Measurements from ENCODE around the gene LRRN3. TPM values are rescaled to one million over a fixed set of nuclear protein-coding genes. Genes with fewer than 3 reads are reported as not detected.

The LRRN3 gene
- total RNA-seq, 1 experiment from 2014 or later = not detected

DNA sequence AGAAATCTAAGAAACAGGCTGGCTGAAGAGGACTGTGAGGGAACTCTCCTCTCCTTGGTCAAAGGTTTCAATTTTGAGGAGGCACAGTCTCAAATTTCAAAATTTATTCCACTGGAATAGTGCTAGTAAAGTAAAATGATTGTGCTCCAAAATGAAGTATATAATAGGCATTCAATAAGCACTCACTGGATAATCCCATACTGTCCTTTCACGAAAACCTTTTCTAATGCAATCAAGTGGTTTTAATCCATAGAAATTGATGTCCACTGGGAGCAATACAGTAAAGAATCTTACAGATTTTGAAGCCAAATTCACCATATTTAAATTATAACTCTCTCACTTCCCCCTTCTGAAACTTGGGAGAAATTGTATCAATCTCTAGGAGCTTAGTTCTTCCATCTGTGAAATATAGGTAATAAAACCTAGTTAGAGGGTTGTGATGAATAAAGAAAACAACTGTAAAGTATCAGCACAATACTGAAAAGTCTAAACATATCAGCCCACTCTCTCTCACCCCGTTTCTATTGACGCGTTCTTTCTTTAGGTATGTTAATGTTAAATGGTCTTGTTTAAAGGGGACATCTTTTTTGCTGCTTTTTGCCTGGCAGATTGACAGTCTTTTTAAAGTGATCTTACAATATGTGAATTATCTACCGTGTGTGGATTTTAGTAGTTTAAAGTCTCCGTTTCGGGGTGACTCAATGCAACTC lies 40.8 kb upstream of the LRRN3 start:
- CTCF ChIA-PET = no interaction called here
- BruUV-seq (replicated peaks) = no TSS peak
- H3K36me3 ChIP-seq (ENCODE audit: low read depth) = no peaks in the 10 kb centered on the region

DNA sequence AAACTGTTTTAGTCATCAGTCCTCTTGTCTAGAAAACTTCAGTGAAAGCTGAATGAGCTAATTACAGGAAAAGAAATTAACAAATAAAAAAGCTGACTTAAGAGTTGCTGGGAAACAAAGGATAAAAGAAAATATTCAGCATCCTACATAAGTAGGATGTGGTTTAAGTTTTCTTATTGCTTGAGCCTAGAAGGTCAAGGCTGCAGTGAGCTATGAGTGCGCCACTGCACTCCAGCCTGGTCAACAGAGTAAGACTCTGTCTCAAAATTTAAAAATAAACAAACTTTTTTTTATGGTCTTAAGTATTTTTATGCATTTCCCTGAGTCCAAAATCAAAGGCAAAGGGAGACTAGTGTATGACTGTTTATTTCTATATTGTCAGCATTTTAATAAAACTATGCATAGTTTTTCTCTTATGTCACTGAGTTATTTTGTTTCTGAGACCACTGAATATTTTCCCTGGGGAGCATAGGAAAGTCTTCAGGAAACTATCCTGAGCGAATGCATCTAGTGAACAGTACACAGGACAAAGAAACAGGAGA lies 40.0 kb upstream of the LRRN3 start:
- Histone ChIP-seq H3K9me3 (ENCODE audit: insufficient read depth, low read depth) (no peaks in the 10 kb centered on the region), H3K79me2 (ENCODE audit: low read depth) (no peaks in the 10 kb centered on the region), H3K4me2 (no peak overlapping the region), H2AFZ (no peak overlapping the region), H3K27ac (no peak overlapping the region), H3K27me3 (ENCODE audit: insufficient read depth, low read depth) (no peaks in the 10 kb centered on the region), H3F3A (ENCODE audit: insufficient read depth, low read depth) (no peaks in the 10 kb centered on the region), H3K4me3 (no peak overlapping the region), H3K9me2 (ENCODE audit: insufficient read depth) (no peaks in the 10 kb centered on the region), H3K4me1 (replicated peaks; ENCODE audit: insufficient read depth) (no peaks in the 10 kb centered on the region), H3K36me3 (ENCODE audit: low read depth) (no peaks in the 10 kb centered on the region), H4K20me1 (ENCODE audit: insufficient read depth) (no peaks in the 10 kb centered on the region)
- CTCF ChIA-PET = no interaction called here
- TF ChIP-seq EZH2 (IDR thresholded peaks at IDR 0.05; ENCODE audit: low read depth) = no peak
- TF ChIP-seq, protein P1, sequence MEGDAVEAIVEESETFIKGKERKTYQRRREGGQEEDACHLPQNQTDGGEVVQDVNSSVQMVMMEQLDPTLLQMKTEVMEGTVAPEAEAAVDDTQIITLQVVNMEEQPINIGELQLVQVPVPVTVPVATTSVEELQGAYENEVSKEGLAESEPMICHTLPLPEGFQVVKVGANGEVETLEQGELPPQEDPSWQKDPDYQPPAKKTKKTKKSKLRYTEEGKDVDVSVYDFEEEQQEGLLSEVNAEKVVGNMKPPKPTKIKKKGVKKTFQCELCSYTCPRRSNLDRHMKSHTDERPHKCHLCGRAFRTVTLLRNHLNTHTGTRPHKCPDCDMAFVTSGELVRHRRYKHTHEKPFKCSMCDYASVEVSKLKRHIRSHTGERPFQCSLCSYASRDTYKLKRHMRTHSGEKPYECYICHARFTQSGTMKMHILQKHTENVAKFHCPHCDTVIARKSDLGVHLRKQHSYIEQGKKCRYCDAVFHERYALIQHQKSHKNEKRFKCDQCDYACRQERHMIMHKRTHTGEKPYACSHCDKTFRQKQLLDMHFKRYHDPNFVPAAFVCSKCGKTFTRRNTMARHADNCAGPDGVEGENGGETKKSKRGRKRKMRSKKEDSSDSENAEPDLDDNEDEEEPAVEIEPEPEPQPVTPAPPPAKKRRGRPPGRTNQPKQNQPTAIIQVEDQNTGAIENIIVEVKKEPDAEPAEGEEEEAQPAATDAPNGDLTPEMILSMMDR (conservative IDR thresholded peaks at IDR 0.05) = no peak
- intact Hi-C loops (cut with micrococcal nuclease; ENCODE audit: unreplicated experiment) = no loop called here
- DNase-seq = no peak
- POLR2A ChIA-PET (ENCODE audit: unreplicated experiment) = no interaction called here
- no TSS peak for BruUV-seq (replicated peaks)

More for the DNA sequence above, 40.8 kb upstream of the LRRN3 start:
- POLR2A ChIA-PET (ENCODE audit: unreplicated experiment) = no interaction called here
- no peak overlapping the region for H3K4me3 ChIP-seq
- no peaks in the 10 kb centered on the region for H3K27me3 ChIP-seq (ENCODE audit: insufficient read depth, low read depth)
- no peak overlapping the region for H3K4me2 ChIP-seq
- no peak overlapping the region for H2AFZ ChIP-seq
- no peaks in the 10 kb centered on the region for H3K4me1 ChIP-seq (replicated peaks; ENCODE audit: insufficient read depth)
- no peaks in the 10 kb centered on the region for H3K9me3 ChIP-seq (ENCODE audit: insufficient read depth, low read depth)
- no peaks in the 10 kb centered on the region; the same call in 1 of the 2 replicates for H3K9me2 ChIP-seq (ENCODE audit: insufficient read depth)
- intact Hi-C loops (cut with micrococcal nuclease; ENCODE audit: unreplicated experiment) = no loop called here
- no peak for TF ChIP-seq EZH2 (IDR thresholded peaks at IDR 0.05; ENCODE audit: low read depth)
- no peaks in the 10 kb centered on the region for H4K20me1 ChIP-seq (ENCODE audit: insufficient read depth)
- H3K79me2 ChIP-seq (ENCODE audit: low read depth) = no peaks in the 10 kb centered on the region
- no peaks in the 10 kb centered on the region for H3F3A ChIP-seq (ENCODE audit: insufficient read depth, low read depth)
- no peak for DNase-seq
- H3K27ac ChIP-seq = no peak overlapping the region

DNA sequence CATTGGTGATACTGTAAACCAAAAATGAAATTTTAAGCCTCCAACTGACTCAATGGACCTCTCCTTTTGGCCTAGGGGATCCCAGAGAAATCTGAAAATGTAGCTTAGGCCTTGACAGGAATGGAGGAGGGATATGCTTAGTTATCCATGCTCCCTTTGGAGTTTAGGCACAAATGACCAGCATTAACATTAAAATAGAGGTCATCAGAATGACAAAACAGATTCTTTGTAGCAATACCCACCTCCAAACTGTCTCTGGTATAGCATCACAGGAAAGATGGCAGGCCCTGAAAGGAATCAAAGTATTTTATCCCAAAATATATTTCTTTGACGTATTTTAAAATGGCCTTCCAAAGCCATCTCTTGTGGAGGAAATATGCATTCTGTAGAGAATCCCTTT lies 39.1 kb upstream of the LRRN3 start:
- no TSS peak for BruUV-seq (replicated peaks)
- intact Hi-C loops (cut with micrococcal nuclease; ENCODE audit: unreplicated experiment) = no loop called here
- no peak overlapping the region for H2AFZ ChIP-seq
- H3K36me3 ChIP-seq (ENCODE audit: low read depth) = no peaks in the 10 kb centered on the region
- ChIA-PET POLR2A (ENCODE audit: unreplicated experiment) (no interaction called here), CTCF (no interaction called here)
- no peak overlapping the region for H3K27ac ChIP-seq
- H3K4me3 ChIP-seq = no peak overlapping the region
- no peaks in the 10 kb centered on the region for H3K27me3 ChIP-seq (ENCODE audit: insufficient read depth, low read depth)
- H3K4me1 ChIP-seq (replicated peaks; ENCODE audit: insufficient read depth) = no peaks in the 10 kb centered on the region
- H3K79me2 ChIP-seq (ENCODE audit: low read depth) = no peaks in the 10 kb centered on the region
- H3K9me2 ChIP-seq (ENCODE audit: insufficient read depth) = no peaks in the 10 kb centered on the region
- no peak overlapping the region for H3K4me2 ChIP-seq
- no peaks in the 10 kb centered on the region for H3F3A ChIP-seq (ENCODE audit: insufficient read depth, low read depth)
- H4K20me1 ChIP-seq (ENCODE audit: insufficient read depth) = no peaks in the 10 kb centered on the region
- TF ChIP-seq, protein P1 (conservative IDR thresholded peaks at IDR 0.05) = no peak
- TF ChIP-seq EZH2 (IDR thresholded peaks at IDR 0.05; ENCODE audit: low read depth) = no peak
- H3K9me3 ChIP-seq (ENCODE audit: insufficient read depth, low read depth) = no peaks in the 10 kb centered on the region
- no peak for DNase-seq

Measured in PC-9 (cell line).